ENCODE results near the gene PON2. TPM values are rescaled to one million over a fixed set of nuclear protein-coding genes. Genes with fewer than 3 reads are reported as not detected.

PON2 gene
- total and polyA plus RNA-seq, 2 experiments from 2014 or later, result 39.4 to 42.4 TPM

DNA sequence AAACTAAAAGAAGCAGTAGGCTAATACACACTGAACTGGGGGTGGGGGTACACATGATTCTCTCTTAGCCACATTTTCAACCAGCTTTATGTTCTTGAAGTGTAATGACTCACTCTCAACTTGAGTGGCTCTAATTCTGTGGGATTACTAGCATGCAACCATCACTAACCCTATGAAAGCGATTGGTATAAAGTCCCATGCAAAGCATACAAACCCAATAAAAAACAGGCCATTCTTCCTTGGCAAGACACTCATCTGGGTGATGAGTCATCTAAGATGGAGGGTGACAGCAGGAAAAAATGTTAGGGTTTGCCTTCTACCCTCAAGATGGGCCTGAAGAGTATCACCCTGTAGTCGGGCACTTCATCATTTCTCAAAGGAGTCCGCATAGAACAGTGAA lies 23.8 kb downstream of the PON2 start:
- Mint-ChIP-seq H3K36me3 (ENCODE audit: low read depth) (peaks cover 15% of the 10 kb centered on the region; the same call in 2 of the 3 replicates), H3K4me1 (no peaks in the 10 kb centered on the region; the same call in 2 of the 3 replicates), H3K27ac (no peak overlapping the region), H3K4me3 (no peak overlapping the region), H3K27me3 (ENCODE audit: insufficient read depth, low read depth, poor library complexity) (peaks cover 1% of the 10 kb centered on the region), H3K9me3 (no peaks in the 10 kb centered on the region)
- Histone ChIP-seq H4K20me1 (replicated peaks; ENCODE audit: insufficient read depth) (no peaks in the 10 kb centered on the region), H3K36me3 (ENCODE audit: insufficient read depth) (0 out of 2 replicates have a peak, but pooled peaks cover 4% of the 10 kb centered on the region), H2AFZ (no peak overlapping the region), H3K4me1 (ENCODE audit: insufficient read depth) (no peaks in the 10 kb centered on the region), H3F3A (replicated peaks; ENCODE audit: low read depth) (no peaks in the 10 kb centered on the region), H3K4me3 (no peak overlapping the region), H3K27me3 (ENCODE audit: insufficient read depth) (no peaks in the 10 kb centered on the region), H3K27ac (ENCODE audit: low read depth) (no peak overlapping the region), H3K79me2 (replicated peaks; ENCODE audit: insufficient read depth) (no peaks in the 10 kb centered on the region), H3K4me2 (no peak overlapping the region), H3K9me2 (ENCODE audit: insufficient read depth) (no peaks in the 10 kb centered on the region)
- no peak for TF ChIP-seq EZH2 (IDR thresholded peaks at IDR 0.05; ENCODE audit: low read depth, unreplicated experiment)
- no peak for TF ChIP-seq ZNF114 (CRISPR knock-in tag; IDR thresholded peaks at IDR 0.05)
- TF ChIP-seq NANOG (IDR thresholded peaks at IDR 0.05; ENCODE audit: borderline replicate concordance), result no peak
- TF ChIP-seq STAT1 (IDR thresholded peaks at IDR 0.05; ENCODE audit: unreplicated experiment), result no peak
- TF ChIP-seq, protein P1, sequence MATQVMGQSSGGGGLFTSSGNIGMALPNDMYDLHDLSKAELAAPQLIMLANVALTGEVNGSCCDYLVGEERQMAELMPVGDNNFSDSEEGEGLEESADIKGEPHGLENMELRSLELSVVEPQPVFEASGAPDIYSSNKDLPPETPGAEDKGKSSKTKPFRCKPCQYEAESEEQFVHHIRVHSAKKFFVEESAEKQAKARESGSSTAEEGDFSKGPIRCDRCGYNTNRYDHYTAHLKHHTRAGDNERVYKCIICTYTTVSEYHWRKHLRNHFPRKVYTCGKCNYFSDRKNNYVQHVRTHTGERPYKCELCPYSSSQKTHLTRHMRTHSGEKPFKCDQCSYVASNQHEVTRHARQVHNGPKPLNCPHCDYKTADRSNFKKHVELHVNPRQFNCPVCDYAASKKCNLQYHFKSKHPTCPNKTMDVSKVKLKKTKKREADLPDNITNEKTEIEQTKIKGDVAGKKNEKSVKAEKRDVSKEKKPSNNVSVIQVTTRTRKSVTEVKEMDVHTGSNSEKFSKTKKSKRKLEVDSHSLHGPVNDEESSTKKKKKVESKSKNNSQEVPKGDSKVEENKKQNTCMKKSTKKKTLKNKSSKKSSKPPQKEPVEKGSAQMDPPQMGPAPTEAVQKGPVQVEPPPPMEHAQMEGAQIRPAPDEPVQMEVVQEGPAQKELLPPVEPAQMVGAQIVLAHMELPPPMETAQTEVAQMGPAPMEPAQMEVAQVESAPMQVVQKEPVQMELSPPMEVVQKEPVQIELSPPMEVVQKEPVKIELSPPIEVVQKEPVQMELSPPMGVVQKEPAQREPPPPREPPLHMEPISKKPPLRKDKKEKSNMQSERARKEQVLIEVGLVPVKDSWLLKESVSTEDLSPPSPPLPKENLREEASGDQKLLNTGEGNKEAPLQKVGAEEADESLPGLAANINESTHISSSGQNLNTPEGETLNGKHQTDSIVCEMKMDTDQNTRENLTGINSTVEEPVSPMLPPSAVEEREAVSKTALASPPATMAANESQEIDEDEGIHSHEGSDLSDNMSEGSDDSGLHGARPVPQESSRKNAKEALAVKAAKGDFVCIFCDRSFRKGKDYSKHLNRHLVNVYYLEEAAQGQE (IDR thresholded peaks at IDR 0.05; ENCODE audit: unreplicated experiment), result no peak
- TF ChIP-seq, protein P2, sequence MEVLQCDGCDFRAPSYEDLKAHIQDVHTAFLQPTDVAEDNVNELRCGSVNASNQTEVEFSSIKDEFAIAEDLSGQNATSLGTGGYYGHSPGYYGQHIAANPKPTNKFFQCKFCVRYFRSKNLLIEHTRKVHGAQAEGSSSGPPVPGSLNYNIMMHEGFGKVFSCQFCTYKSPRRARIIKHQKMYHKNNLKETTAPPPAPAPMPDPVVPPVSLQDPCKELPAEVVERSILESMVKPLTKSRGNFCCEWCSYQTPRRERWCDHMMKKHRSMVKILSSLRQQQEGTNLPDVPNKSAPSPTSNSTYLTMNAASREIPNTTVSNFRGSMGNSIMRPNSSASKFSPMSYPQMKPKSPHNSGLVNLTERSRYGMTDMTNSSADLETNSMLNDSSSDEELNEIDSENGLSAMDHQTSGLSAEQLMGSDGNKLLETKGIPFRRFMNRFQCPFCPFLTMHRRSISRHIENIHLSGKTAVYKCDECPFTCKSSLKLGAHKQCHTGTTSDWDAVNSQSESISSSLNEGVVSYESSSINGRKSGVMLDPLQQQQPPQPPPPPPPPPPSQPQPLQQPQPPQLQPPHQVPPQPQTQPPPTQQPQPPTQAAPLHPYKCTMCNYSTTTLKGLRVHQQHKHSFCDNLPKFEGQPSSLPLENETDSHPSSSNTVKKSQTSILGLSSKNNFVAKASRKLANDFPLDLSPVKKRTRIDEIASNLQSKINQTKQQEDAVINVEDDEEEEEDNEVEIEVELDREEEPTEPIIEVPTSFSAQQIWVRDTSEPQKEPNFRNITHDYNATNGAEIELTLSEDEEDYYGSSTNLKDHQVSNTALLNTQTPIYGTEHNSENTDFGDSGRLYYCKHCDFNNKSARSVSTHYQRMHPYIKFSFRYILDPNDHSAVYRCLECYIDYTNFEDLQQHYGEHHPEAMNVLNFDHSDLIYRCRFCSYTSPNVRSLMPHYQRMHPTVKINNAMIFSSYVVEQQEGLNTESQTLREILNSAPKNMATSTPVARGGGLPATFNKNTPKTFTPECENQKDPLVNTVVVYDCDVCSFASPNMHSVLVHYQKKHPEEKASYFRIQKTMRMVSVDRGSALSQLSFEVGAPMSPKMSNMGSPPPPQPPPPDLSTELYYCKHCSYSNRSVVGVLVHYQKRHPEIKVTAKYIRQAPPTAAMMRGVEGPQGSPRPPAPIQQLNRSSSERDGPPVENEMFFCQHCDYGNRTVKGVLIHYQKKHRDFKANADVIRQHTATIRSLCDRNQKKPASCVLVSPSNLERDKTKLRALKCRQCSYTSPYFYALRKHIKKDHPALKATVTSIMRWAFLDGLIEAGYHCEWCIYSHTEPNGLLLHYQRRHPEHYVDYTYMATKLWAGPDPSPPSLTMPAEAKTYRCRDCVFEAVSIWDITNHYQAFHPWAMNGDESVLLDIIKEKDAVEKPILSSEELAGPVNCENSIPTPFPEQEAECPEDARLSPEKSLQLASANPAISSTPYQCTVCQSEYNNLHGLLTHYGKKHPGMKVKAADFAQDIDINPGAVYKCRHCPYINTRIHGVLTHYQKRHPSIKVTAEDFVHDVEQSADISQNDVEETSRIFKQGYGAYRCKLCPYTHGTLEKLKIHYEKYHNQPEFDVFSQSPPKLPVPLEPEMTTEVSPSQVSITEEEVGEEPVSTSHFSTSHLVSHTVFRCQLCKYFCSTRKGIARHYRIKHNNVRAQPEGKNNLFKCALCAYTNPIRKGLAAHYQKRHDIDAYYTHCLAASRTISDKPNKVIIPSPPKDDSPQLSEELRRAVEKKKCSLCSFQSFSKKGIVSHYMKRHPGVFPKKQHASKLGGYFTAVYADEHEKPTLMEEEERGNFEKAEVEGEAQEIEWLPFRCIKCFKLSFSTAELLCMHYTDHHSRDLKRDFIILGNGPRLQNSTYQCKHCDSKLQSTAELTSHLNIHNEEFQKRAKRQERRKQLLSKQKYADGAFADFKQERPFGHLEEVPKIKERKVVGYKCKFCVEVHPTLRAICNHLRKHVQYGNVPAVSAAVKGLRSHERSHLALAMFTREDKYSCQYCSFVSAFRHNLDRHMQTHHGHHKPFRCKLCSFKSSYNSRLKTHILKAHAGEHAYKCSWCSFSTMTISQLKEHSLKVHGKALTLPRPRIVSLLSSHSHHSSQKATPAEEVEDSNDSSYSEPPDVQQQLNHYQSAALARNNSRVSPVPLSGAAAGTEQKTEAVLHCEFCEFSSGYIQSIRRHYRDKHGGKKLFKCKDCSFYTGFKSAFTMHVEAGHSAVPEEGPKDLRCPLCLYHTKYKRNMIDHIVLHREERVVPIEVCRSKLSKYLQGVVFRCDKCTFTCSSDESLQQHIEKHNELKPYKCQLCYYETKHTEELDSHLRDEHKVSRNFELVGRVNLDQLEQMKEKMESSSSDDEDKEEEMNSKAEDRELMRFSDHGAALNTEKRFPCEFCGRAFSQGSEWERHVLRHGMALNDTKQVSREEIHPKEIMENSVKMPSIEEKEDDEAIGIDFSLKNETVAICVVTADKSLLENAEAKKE (CRISPR knock-in tag; IDR thresholded peaks at IDR 0.05), result no peak
- TF ChIP-seq, protein P3, sequence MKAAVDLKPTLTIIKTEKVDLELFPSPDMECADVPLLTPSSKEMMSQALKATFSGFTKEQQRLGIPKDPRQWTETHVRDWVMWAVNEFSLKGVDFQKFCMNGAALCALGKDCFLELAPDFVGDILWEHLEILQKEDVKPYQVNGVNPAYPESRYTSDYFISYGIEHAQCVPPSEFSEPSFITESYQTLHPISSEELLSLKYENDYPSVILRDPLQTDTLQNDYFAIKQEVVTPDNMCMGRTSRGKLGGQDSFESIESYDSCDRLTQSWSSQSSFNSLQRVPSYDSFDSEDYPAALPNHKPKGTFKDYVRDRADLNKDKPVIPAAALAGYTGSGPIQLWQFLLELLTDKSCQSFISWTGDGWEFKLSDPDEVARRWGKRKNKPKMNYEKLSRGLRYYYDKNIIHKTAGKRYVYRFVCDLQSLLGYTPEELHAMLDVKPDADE (IDR thresholded peaks at IDR 0.05), result no peak
- TF ChIP-seq ZNF331 (CRISPR knock-in tag; IDR thresholded peaks at IDR 0.05; ENCODE audit: low read depth), result no peak
- TF ChIP-seq, protein P4, sequence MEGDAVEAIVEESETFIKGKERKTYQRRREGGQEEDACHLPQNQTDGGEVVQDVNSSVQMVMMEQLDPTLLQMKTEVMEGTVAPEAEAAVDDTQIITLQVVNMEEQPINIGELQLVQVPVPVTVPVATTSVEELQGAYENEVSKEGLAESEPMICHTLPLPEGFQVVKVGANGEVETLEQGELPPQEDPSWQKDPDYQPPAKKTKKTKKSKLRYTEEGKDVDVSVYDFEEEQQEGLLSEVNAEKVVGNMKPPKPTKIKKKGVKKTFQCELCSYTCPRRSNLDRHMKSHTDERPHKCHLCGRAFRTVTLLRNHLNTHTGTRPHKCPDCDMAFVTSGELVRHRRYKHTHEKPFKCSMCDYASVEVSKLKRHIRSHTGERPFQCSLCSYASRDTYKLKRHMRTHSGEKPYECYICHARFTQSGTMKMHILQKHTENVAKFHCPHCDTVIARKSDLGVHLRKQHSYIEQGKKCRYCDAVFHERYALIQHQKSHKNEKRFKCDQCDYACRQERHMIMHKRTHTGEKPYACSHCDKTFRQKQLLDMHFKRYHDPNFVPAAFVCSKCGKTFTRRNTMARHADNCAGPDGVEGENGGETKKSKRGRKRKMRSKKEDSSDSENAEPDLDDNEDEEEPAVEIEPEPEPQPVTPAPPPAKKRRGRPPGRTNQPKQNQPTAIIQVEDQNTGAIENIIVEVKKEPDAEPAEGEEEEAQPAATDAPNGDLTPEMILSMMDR (conservative IDR thresholded peaks at IDR 0.05; ENCODE audit: low read depth in 2 of 2), result no peak
- no peak for TF ChIP-seq CREB1 (CRISPR knock-in tag; IDR thresholded peaks at IDR 0.05; ENCODE audit: low read depth)
- no peak for TF ChIP-seq EZH2phosphoT487 (IDR thresholded peaks at IDR 0.05; ENCODE audit: unreplicated experiment)
- no peak for TF ChIP-seq JUNB (IDR thresholded peaks at IDR 0.05; ENCODE audit: unreplicated experiment)
- no peak for TF ChIP-seq POLR2AphosphoS5 (IDR thresholded peaks at IDR 0.05; ENCODE audit: low read depth)
- DNase-seq (ENCODE audit: low spot score) (no peak), ATAC-seq (no peak)
